ENCODE results near the gene FRS2.

The FRS2 gene

DNA sequence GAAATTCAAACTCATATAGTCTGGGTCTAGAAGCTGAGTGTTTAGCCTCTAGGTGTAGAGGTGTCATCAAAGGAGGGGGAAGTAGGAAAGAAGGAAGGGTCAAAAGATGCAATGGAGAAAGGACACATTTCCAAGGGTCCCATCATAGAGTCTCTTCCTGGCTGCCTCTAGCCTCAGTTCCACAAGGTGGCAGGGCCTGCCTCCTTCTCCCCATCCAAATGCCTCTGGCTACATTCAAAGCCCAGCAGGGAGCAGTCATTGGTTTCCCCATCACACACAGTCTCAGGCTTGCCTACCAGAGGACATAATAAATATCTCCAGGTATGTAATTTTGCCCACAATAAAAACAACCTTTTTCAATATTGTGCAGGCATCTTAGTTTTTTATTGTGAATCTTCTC is 113.0 kb downstream of the FRS2 start:
- peak in 1 of 2 experiments; percentile 18 for DNase-seq (ENCODE audit: low read depth in 1 of 2, low spot score in 1 of 2)
- H3K4me3 ChIP-seq (replicated peaks; ENCODE audit: insufficient read depth, low read length): no peak overlapping the region
- no peaks in the 10 kb centered on the region for H3K27me3 ChIP-seq (ENCODE audit: insufficient read depth, poor library complexity, severe bottlenecking)
- no peak overlapping the region for H3K27ac ChIP-seq (replicated peaks)
- TF ChIP-seq, protein P1, sequence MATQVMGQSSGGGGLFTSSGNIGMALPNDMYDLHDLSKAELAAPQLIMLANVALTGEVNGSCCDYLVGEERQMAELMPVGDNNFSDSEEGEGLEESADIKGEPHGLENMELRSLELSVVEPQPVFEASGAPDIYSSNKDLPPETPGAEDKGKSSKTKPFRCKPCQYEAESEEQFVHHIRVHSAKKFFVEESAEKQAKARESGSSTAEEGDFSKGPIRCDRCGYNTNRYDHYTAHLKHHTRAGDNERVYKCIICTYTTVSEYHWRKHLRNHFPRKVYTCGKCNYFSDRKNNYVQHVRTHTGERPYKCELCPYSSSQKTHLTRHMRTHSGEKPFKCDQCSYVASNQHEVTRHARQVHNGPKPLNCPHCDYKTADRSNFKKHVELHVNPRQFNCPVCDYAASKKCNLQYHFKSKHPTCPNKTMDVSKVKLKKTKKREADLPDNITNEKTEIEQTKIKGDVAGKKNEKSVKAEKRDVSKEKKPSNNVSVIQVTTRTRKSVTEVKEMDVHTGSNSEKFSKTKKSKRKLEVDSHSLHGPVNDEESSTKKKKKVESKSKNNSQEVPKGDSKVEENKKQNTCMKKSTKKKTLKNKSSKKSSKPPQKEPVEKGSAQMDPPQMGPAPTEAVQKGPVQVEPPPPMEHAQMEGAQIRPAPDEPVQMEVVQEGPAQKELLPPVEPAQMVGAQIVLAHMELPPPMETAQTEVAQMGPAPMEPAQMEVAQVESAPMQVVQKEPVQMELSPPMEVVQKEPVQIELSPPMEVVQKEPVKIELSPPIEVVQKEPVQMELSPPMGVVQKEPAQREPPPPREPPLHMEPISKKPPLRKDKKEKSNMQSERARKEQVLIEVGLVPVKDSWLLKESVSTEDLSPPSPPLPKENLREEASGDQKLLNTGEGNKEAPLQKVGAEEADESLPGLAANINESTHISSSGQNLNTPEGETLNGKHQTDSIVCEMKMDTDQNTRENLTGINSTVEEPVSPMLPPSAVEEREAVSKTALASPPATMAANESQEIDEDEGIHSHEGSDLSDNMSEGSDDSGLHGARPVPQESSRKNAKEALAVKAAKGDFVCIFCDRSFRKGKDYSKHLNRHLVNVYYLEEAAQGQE (IDR thresholded peaks at IDR 0.05; ENCODE audit: insufficient replicate concordance, low read depth): no peak
- no peak for TF ChIP-seq SPI1 (IDR thresholded peaks at IDR 0.05; ENCODE audit: borderline replicate concordance, low read depth)
- TF ChIP-seq POLR2AphosphoS5 (IDR thresholded peaks at IDR 0.05; ENCODE audit: low read depth): no peak
- TF ChIP-seq, protein P2, sequence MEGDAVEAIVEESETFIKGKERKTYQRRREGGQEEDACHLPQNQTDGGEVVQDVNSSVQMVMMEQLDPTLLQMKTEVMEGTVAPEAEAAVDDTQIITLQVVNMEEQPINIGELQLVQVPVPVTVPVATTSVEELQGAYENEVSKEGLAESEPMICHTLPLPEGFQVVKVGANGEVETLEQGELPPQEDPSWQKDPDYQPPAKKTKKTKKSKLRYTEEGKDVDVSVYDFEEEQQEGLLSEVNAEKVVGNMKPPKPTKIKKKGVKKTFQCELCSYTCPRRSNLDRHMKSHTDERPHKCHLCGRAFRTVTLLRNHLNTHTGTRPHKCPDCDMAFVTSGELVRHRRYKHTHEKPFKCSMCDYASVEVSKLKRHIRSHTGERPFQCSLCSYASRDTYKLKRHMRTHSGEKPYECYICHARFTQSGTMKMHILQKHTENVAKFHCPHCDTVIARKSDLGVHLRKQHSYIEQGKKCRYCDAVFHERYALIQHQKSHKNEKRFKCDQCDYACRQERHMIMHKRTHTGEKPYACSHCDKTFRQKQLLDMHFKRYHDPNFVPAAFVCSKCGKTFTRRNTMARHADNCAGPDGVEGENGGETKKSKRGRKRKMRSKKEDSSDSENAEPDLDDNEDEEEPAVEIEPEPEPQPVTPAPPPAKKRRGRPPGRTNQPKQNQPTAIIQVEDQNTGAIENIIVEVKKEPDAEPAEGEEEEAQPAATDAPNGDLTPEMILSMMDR (IDR thresholded peaks at IDR 0.05; ENCODE audit: insufficient read depth, low read length): no peak
- no peak for TF ChIP-seq GABPA (IDR thresholded peaks at IDR 0.05; ENCODE audit: low read depth)

DNA sequence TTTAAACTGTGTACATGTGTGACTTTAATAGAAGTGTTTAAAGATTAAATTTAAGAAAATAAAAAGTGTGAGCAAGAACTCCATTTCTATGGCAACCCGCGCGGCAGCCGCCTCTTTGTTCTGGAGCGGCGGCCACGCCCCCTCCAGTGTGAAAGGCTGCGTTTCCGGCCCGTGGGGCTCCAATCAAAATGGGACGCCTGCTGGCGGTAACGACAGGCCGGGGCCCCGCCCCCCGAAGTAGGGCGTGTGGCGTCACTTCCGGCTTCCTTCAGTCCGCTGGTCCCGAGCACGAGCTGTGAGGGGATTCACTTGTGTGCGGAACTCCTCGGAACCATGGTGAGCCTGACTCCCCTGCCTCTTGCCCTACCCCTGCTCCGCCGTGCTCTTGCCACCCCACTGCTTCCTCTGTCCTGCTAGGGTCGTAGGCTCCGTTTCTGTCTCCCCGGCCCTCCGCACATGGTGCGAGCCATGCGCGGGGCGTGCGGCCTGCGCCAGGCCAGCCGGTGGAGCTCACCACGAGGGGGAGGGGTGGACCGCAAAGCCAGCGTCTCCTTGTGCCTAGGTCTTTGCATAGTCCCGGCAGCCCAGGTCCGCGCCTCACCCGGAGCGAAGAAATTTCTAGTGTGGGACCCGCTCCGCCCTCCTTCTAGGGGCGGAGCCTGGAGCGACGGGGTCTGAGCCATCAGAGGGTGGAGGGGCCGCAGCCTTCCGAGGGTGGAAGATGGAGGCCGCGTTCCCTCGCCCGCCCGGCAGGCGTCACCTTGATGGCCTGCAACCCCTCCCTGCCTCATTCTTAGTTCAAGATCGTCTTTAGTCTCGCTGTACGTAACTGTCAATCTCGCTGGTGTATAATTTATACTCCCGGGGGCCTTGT is 115.2 kb downstream of the FRS2 start, which contains the start of gene CCT2:
CCT2 (plus strand) TSS at position 271 of the 874 bp plus-strand sequence; CDS start at position 334, 63 bp downstream.
- Histone ChIP-seq H3K27ac (replicated peaks) (peak within 1 kb of the TSS; percentile 92), H3K27me3 (ENCODE audit: insufficient read depth, poor library complexity, severe bottlenecking) (no peaks in the 10 kb centered on the region), H3K4me3 (replicated peaks; ENCODE audit: insufficient read depth, low read length) (peak within 1 kb of the TSS; percentile 94)
- DNase-seq (ENCODE audit: low read depth in 1 of 2, low spot score in 1 of 2): peak; percentile 96
- TF ChIP-seq, protein P1 (IDR thresholded peaks at IDR 0.05; ENCODE audit: insufficient replicate concordance, low read depth): peak; percentile 79
- peak; percentile 59 for TF ChIP-seq GABPA (IDR thresholded peaks at IDR 0.05; ENCODE audit: low read depth)
- no peak for TF ChIP-seq SPI1 (IDR thresholded peaks at IDR 0.05; ENCODE audit: borderline replicate concordance, low read depth)
- TF ChIP-seq, protein P2 (IDR thresholded peaks at IDR 0.05; ENCODE audit: insufficient read depth, low read length): no peak
- TF ChIP-seq POLR2AphosphoS5 (IDR thresholded peaks at IDR 0.05; ENCODE audit: low read depth): peak; percentile 96

DNA sequence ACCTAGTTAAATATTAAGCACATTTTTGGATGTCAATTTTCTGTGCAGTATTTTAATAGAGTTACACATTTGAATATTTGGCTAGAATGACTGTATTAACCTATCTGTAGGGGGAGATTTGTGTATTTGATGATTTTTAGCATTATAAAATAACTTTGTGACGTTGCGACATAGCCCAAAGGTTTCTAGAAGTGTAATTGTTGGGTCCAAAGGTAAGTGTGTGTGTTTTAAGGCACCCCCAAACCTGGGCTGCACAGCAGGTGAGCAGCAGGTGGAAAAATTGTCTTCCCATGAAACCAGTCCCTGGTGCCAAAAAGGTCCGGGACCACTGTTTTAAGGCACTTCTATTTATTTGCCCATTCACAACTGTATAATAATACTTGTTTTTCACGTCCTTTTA is 118.3 kb downstream of the FRS2 start:
- Histone ChIP-seq H3K27ac (replicated peaks) (no peak overlapping the region), H3K27me3 (ENCODE audit: insufficient read depth, poor library complexity, severe bottlenecking) (no peaks in the 10 kb centered on the region), H3K4me3 (replicated peaks; ENCODE audit: insufficient read depth, low read length) (no peak overlapping the region)
- TF ChIP-seq, protein P2 (IDR thresholded peaks at IDR 0.05; ENCODE audit: insufficient read depth, low read length): no peak
- no peak for TF ChIP-seq GABPA (IDR thresholded peaks at IDR 0.05; ENCODE audit: low read depth)
- TF ChIP-seq, protein P1 (IDR thresholded peaks at IDR 0.05; ENCODE audit: insufficient replicate concordance, low read depth): no peak
- TF ChIP-seq POLR2AphosphoS5 (IDR thresholded peaks at IDR 0.05; ENCODE audit: low read depth): no peak
- TF ChIP-seq SPI1 (IDR thresholded peaks at IDR 0.05; ENCODE audit: borderline replicate concordance, low read depth): no peak
- no peak for DNase-seq (ENCODE audit: low read depth in 1 of 2, low spot score in 1 of 2)
